ENCODE results near the gene ADORA3.
"Not testable (repeated sequence)": the region's sequence is repeated elsewhere in the genome, so short reads cannot be mapped to it uniquely, and the experiment has no call there.

Gene ADORA3

GRCh38 chr1:111503585-111504060 is at the start of gene ADORA3, which contains the start of gene TMIGD3:
Gene ADORA3, minus strand, starts transcription at chr1:111503633. Its CDS starts 279 bp downstream, at chr1:111503354.
Gene TMIGD3, minus strand, starts transcription at chr1:111503633. Its CDS starts 279 bp downstream, at chr1:111503354.
- no peak for DNase-seq

- no peak for DNase-seq
Measured at GRCh38 chr1:111553196-111553595, 49.8 kb upstream of the ADORA3 start.

GRCh38 chr1:111552587-111552986 is 49.2 kb upstream of the ADORA3 start:
- DNase-seq: no peak

- DNase-seq: no peak
Measured at GRCh38 chr1:111551623-111552411, 48.4 kb upstream of the ADORA3 start.

- DNase-seq: not testable (repeated sequence)
Measured at GRCh38 chr1:111547786-111548185, 44.4 kb upstream of the ADORA3 start.

- no peak for DNase-seq
Measured at GRCh38 chr1:111542187-111542586, 38.8 kb upstream of the ADORA3 start.

- no peak for DNase-seq
Measured at GRCh38 chr1:111541721-111542120, 38.3 kb upstream of the ADORA3 start.

- DNase-seq: no peak
Measured at GRCh38 chr1:111540928-111541327, 37.5 kb upstream of the ADORA3 start.

- no peak for DNase-seq
Measured at GRCh38 chr1:111538343-111539025, 35.1 kb upstream of the ADORA3 start.

- DNase-seq: no peak
Measured at GRCh38 chr1:111535256-111536191, 32.1 kb upstream of the ADORA3 start.

GRCh38 chr1:111520053-111520452 is 16.6 kb upstream of the ADORA3 start:
- no peak for DNase-seq

GRCh38 chr1:111517469-111518225 is 14.2 kb upstream of the ADORA3 start:
- peak; percentile 81 for DNase-seq

GRCh38 chr1:111516005-111516535 is 12.6 kb upstream of the ADORA3 start:
- no peak for DNase-seq

GRCh38 chr1:111515291-111516004 is 12.0 kb upstream of the ADORA3 start:
- DNase-seq: no peak

- no peak for DNase-seq
Measured at GRCh38 chr1:111513410-111514020, 10.1 kb upstream of the ADORA3 start.

GRCh38 chr1:111512931-111513330 is 9.5 kb upstream of the ADORA3 start:
- DNase-seq: no peak

- DNase-seq: no peak
Measured at GRCh38 chr1:111512132-111512889, 8.9 kb upstream of the ADORA3 start.

- DNase-seq: no peak
Measured at GRCh38 chr1:111511370-111511769, 7.9 kb upstream of the ADORA3 start.

- DNase-seq: no peak
Measured at GRCh38 chr1:111509997-111510375, 6.6 kb upstream of the ADORA3 start.

Data from NCI-H1105 (cell line).